Fibroblast of mammary gland (primary cell): ENCODE results near the gene ZFYVE9.

ENCODE experiments used
- DNase-seq: peaks from one replicate; pipeline ENCODE4 v3.0.0-alpha.2; 2010; ENCODE audit warnings: low read depth
- H3K4me3 ChIP-seq: 2 replicates; pipeline ENCODE4 v1.5.1; 2011; ENCODE audit warnings: low read depth, mild to moderate bottlenecking, low read length, moderate library complexity; ENCODE audit not compliant: control insufficient read depth
- CTCF ChIP-seq: conservative IDR thresholded peaks from 2 replicates; pipeline ENCODE4 v1.5.1; 2011; ENCODE audit warnings: low read depth, low read length, inconsistent platforms; ENCODE audit not compliant: control insufficient read depth, insufficient read depth

ZFYVE9 gene

GRCh38 chr1:52358851-52359497, 217.1 kb downstream of the ZFYVE9 start:
- TF ChIP-seq CTCF = no peak
- DNase-seq = no peak
- no peak overlapping the region for H3K4me3 ChIP-seq

GRCh38 chr1:52359676-52360594, 218.0 kb downstream of the ZFYVE9 start:
- no peak for DNase-seq
- H3K4me3 ChIP-seq = no peak overlapping the region
- no peak for TF ChIP-seq CTCF

- no peak for TF ChIP-seq CTCF
- H3K4me3 ChIP-seq = no peak overlapping the region
- no peak for DNase-seq
Observed at GRCh38 chr1:52360595-52360968, 218.7 kb downstream of the ZFYVE9 start.

GRCh38 chr1:52364235-52364839, 222.4 kb downstream of the ZFYVE9 start:
- DNase-seq = no peak

GRCh38 chr1:52365071-52365745, 223.3 kb downstream of the ZFYVE9 start:
- H3K4me3 ChIP-seq = peak overlapping the region; percentile 69
- peak; percentile 79 for DNase-seq
- no peak for TF ChIP-seq CTCF

More at GRCh38 chr1:52364235-52364839, 222.4 kb downstream of the ZFYVE9 start:
- no peak overlapping the region for H3K4me3 ChIP-seq
- peak; percentile 1 for TF ChIP-seq CTCF
